IMR-90 (cell line): ENCODE results near the gene CEP295NL. TPM values are rescaled to one million over a fixed set of nuclear protein-coding genes. Genes with fewer than 3 reads are reported as not detected.

Experiments
- ATAC-seq: fragments of 200-7000 bp; cut with Tn5 transposase; 2 replicates; pipeline ENCODE4 v1.9.1; 2020; ENCODE audit warnings: low read depth, mild to moderate bottlenecking, moderate library complexity
- BruUV-seq: library from RNA; stranded (reverse); fragments of 400-500 nt; replicated peaks from 2 replicates; lab custom pipeline; 2021; lab: Mats Ljungman, UMichigan
- CTCF ChIA-PET: fragments of 300-600 bp; formaldehyde crosslinking; extraction: SDS; loops from one replicate; lab custom pipeline; 2021; ENCODE audit warnings: antibody characterized with exemption; lab: Yijun Ruan, JAX
- POLR2A ChIA-PET: fragments of 300-600 bp; sonication (Branson Sonifier 250); formaldehyde crosslinking; loops from one replicate; lab custom pipeline; 2022; ENCODE audit warnings: antibody characterized with exemption; ENCODE audit not compliant: unreplicated experiment; lab: Charles Lee
- DNase-seq: peaks from one replicate; pipeline ENCODE4 v3.0.0; 2013
- H2AFZ ChIP-seq: replicated peaks from 2 replicates; pipeline ENCODE3; 2013; ENCODE audit warnings: low read length, mild to moderate bottlenecking; ENCODE audit not compliant: poor library complexity
- H2AK5ac ChIP-seq: 2 replicates; pipeline ENCODE4 v1.6.1; 2013; ENCODE audit warnings: low read depth, low read length, inconsistent platforms
- H2AK9ac ChIP-seq: replicated peaks from 2 replicates; pipeline ENCODE3; 2013; ENCODE audit warnings: mild to moderate bottlenecking, low read depth, low read length, moderate library complexity; ENCODE audit not compliant: poor library complexity
- H2BK120ac ChIP-seq: 2 replicates; pipeline ENCODE4 v1.6.1; 2013; ENCODE audit warnings: low read depth, low read length, inconsistent platforms
- H2BK15ac ChIP-seq: 3 replicates; pipeline ENCODE4 v1.6.1; 2013; ENCODE audit warnings: low read depth, low read length, inconsistent platforms
- H2BK20ac ChIP-seq: 2 replicates; pipeline ENCODE4 v1.6.1; 2013; ENCODE audit warnings: low read depth, mild to moderate bottlenecking, inconsistent platforms, low read length, moderate library complexity
- H2BK5ac ChIP-seq: 2 replicates; pipeline ENCODE4 v1.6.1; 2013; ENCODE audit warnings: mild to moderate bottlenecking, low read depth, low read length, inconsistent platforms; ENCODE audit not compliant: poor library complexity, severe bottlenecking
- H3K14ac ChIP-seq: replicated peaks from 2 replicates; pipeline ENCODE4 v1.6.1; 2013; ENCODE audit warnings: low read depth, low read length, inconsistent platforms
- H3K18ac ChIP-seq: 2 replicates; pipeline ENCODE4 v1.6.1; 2013; ENCODE audit warnings: low read depth, low read length, control low read depth
- H3K23ac ChIP-seq: 2 replicates; pipeline ENCODE4 v1.6.1; 2013; ENCODE audit warnings: low read depth, low read length, inconsistent platforms
- H3K27ac ChIP-seq: 2 replicates; pipeline ENCODE4 v1.5.1; 2013; ENCODE audit warnings: mild to moderate bottlenecking, control low read depth, low read length; ENCODE audit not compliant: insufficient read depth
- H3K27me3 ChIP-seq: 2 replicates; pipeline ENCODE4 v1.6.1; 2013; ENCODE audit warnings: low read length; ENCODE audit not compliant: control insufficient read depth, insufficient read depth
- H3K36me3 ChIP-seq: 2 replicates; pipeline ENCODE4 v1.6.1; 2013; ENCODE audit warnings: low read length, mixed read lengths; ENCODE audit not compliant: control insufficient read depth, insufficient read depth
- H3K4ac ChIP-seq: 2 replicates; pipeline ENCODE4 v1.6.1; 2013; ENCODE audit warnings: low read depth, low read length, inconsistent platforms
- H3K4me1 ChIP-seq: 2 replicates; pipeline ENCODE4 v1.6.1; 2013; ENCODE audit warnings: low read length, mixed read lengths; ENCODE audit not compliant: control insufficient read depth, insufficient read depth
- H3K4me2 ChIP-seq: 2 replicates; pipeline ENCODE4 v1.6.1; 2013; ENCODE audit warnings: low read depth, mild to moderate bottlenecking, control low read depth, low read length, moderate library complexity
- H3K4me3 ChIP-seq: 2 replicates; pipeline ENCODE4 v1.5.1; 2013; ENCODE audit warnings: low read depth, mild to moderate bottlenecking, control low read depth, low read length, moderate library complexity; ENCODE audit not compliant: insufficient read depth
- H3K56ac ChIP-seq: 2 replicates; pipeline ENCODE4 v1.6.1; 2013; ENCODE audit warnings: low read length, inconsistent platforms; ENCODE audit not compliant: insufficient read depth; ENCODE audit errors: extremely low read depth
- H3K79me1 ChIP-seq, 2 experiments: 2 replicates each; pipeline ENCODE4 v1.6.1; 2013; ENCODE audit warnings: low read length in 2 of 2, inconsistent platforms in 1 of 2, low read depth in 1 of 2
- H3K9ac ChIP-seq: 2 replicates; pipeline ENCODE4 v1.6.1; 2013; ENCODE audit warnings: low read depth, low read length, control low read depth
- H3K9me1 ChIP-seq: 2 replicates; pipeline ENCODE4 v1.6.1; 2013; ENCODE audit warnings: low read length, inconsistent platforms; ENCODE audit not compliant: insufficient read depth
- H3K9me3 ChIP-seq: 2 replicates; pipeline ENCODE4 v1.6.1; 2013; ENCODE audit warnings: low read length; ENCODE audit not compliant: control insufficient read depth, insufficient read depth
- H4K20me1 ChIP-seq: 2 replicates; pipeline ENCODE4 v1.6.1; 2013; ENCODE audit warnings: low read length, inconsistent platforms; ENCODE audit not compliant: insufficient read depth
- H4K5ac ChIP-seq: 2 replicates; pipeline ENCODE4 v1.6.1; 2013; ENCODE audit warnings: mild to moderate bottlenecking, low read depth, low read length, control low read depth
- H4K8ac ChIP-seq, 2 experiments: 2 replicates each; pipeline ENCODE4 v1.6.1; 2013; ENCODE audit warnings: low read depth in 2 of 2, low read length in 2 of 2, control low read depth in 1 of 2, inconsistent platforms in 1 of 2
- H4K91ac ChIP-seq: 2 replicates; pipeline ENCODE4 v1.6.1; 2013; ENCODE audit warnings: low read depth, low read length, inconsistent platforms; ENCODE audit not compliant: insufficient read depth
- CEBPB ChIP-seq: IDR thresholded peaks from 2 replicates; pipeline ENCODE4 v1.6.1; 2012; ENCODE audit warnings: low read depth, low read length, improper control_type of control experiment
- ELK1 ChIP-seq: fragments of 150-350 bp; IDR thresholded peaks from 2 replicates; pipeline ENCODE4 v1.6.1; 2016; ENCODE audit warnings: low read depth, mild to moderate bottlenecking, low read length, moderate library complexity, borderline replicate concordance
- MXI1 ChIP-seq: IDR thresholded peaks from 2 replicates; pipeline ENCODE4 v1.6.1; 2012; ENCODE audit warnings: low read depth, mild to moderate bottlenecking, low read length, moderate library complexity, borderline replicate concordance
- NFE2L2 ChIP-seq: fragments of 150-350 bp; IDR thresholded peaks from 2 replicates; pipeline ENCODE4 v1.6.1; 2016; ENCODE audit warnings: low read depth, mild to moderate bottlenecking, low read length
- RAD21 ChIP-seq: IDR thresholded peaks from 2 replicates; pipeline ENCODE4 v1.6.1; 2012; ENCODE audit warnings: low read length, improper control_type of control experiment
- RCOR1 ChIP-seq: IDR thresholded peaks from 2 replicates; pipeline ENCODE4 v1.6.1; 2012; ENCODE audit warnings: mild to moderate bottlenecking, low read length, improper control_type of control experiment; ENCODE audit not compliant: insufficient replicate concordance
- WGBS, 2 experiments: methylation state at CpG; one replicate each; pipeline versions ENCODE4 v1.1.5 to v1.1.7; 2013; ENCODE audit warnings: missing lambda C conversion rate in 2 of 2; ENCODE audit not compliant: insufficient read length in 1 of 2; ENCODE audit errors: extremely low coverage in 2 of 2; 5-methylcytosine and 5-hydroxymethylcytosine counted together
- dilution Hi-C: fragments of 300-500 bp; cut with HindIII; formaldehyde crosslinking; loops from one replicate; pipeline ENCODE4 v1.14.3; 2018; ENCODE audit warnings: low sequenced_read_pairs; ENCODE audit not compliant: unreplicated experiment
- in situ Hi-C: fragments of 300-500 bp; cut with MboI; formaldehyde crosslinking; loops from 3 replicates; pipeline ENCODE4 v1.14.3; 2019; ENCODE audit warnings: low sequenced_read_pairs, inconsistent platforms, mixed read lengths
- intact Hi-C: fragments of 100-400 bp; cut with micrococcal nuclease; formaldehyde crosslinking; loops from 2 replicates; pipeline ENCODE4 v1.10.0; 2022
- polyA plus RNA-seq, 3 experiments: library from polyadenylated mRNA; depleted of rRNA; stranded (reverse); fragments of >200 nt; gene quantifications; 2 replicates each; pipeline ENCODE4 v1.2.3, GENCODE V29; 2012; ENCODE audit warnings: low replicate concordance in 1 of 3
- total RNA-seq: library from RNA; depleted of rRNA; stranded (reverse); fragments of >200 nt; gene quantifications from 2 replicates; pipeline ENCODE4 v1.2.3, GENCODE V29; 2012

CEP295NL gene
- total and polyA plus RNA-seq, 2 of the 4 experiments (the other 2 are of a cell fraction): 0.31 to 0.72 TPM

GRCh38 chr17:78847052-78847451 is 55.9 kb downstream of the CEP295NL start:
- no TSS peak for BruUV-seq

More at GRCh38 chr17:78847052-78847451, 55.9 kb downstream of the CEP295NL start:
- ChIA-PET CTCF (no interaction called here), POLR2A (no interaction called here)
- H2AFZ ChIP-seq: no peak overlapping the region
- intact Hi-C loops: no loop called here
- in situ Hi-C loops: no loop called here
- no peak overlapping the region for H4K8ac ChIP-seq
- TF ChIP-seq CEBPB (no peak), ELK1 (no peak), RCOR1 (no peak), RAD21 (no peak), MXI1 (no peak), NFE2L2 (no peak)
- no peak overlapping the region for H3K56ac ChIP-seq
- H3K9me1 ChIP-seq: peaks cover 9% of the 10 kb centered on the region
- no peak overlapping the region for H4K5ac ChIP-seq
- H3K4ac ChIP-seq: no peak overlapping the region
- H3K4me1 ChIP-seq: no peaks in the 10 kb centered on the region
- H3K36me3 ChIP-seq: no peaks in the 10 kb centered on the region; the same call in 1 of the 2 replicates
- H3K18ac ChIP-seq: no peak overlapping the region
- no peak overlapping the region for H2AK5ac ChIP-seq
- dilution Hi-C loops: no loop called here
- H3K79me1 ChIP-seq: no peaks in the 10 kb centered on the region
- H4K20me1 ChIP-seq: no peaks in the 10 kb centered on the region
- no peak overlapping the region for H2AK9ac ChIP-seq
- no peak overlapping the region for H3K14ac ChIP-seq
- no peak overlapping the region for H4K91ac ChIP-seq
- H2BK15ac ChIP-seq: no peak overlapping the region
- H3K23ac ChIP-seq: no peak overlapping the region
- H3K27ac ChIP-seq: no peak overlapping the region
- H2BK120ac ChIP-seq: no peak overlapping the region
- DNase-seq: no peak
- H2BK5ac ChIP-seq: no peak overlapping the region
- H3K4me3 ChIP-seq: no peak overlapping the region
- H3K9ac ChIP-seq: no peak overlapping the region
- H2BK20ac ChIP-seq: no peak overlapping the region
- H3K9me3 ChIP-seq: no peaks in the 10 kb centered on the region
- WGBS, 2 experiments: no CpG with 5 or more reads among the region's 3 CpGs
- ATAC-seq: no peak
- H3K27me3 ChIP-seq: no peaks in the 10 kb centered on the region
- H3K4me2 ChIP-seq: no peak overlapping the region
